ENCODE measurements around the gene CDKAL1.

DNA sequence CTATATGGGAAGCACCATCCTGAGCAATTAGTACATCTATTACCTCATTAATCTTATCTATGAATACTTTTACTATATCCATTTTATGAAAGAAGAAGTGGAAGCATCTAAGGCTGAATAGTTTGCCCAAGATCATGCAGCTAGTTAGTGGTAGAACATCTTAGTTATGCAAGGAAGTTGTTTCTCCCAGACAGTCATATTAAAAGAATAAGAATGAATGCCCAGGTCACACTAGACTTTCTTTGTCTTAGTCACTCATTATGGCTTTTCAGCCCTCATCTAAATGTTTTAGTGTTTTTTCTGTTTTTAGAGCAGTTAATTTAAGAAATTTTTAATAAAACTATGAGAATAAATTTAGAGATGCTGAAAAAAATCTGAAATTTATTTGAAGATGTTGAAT, 517.5 kb downstream of the CDKAL1 start:
- TF ChIP-seq, protein P1, sequence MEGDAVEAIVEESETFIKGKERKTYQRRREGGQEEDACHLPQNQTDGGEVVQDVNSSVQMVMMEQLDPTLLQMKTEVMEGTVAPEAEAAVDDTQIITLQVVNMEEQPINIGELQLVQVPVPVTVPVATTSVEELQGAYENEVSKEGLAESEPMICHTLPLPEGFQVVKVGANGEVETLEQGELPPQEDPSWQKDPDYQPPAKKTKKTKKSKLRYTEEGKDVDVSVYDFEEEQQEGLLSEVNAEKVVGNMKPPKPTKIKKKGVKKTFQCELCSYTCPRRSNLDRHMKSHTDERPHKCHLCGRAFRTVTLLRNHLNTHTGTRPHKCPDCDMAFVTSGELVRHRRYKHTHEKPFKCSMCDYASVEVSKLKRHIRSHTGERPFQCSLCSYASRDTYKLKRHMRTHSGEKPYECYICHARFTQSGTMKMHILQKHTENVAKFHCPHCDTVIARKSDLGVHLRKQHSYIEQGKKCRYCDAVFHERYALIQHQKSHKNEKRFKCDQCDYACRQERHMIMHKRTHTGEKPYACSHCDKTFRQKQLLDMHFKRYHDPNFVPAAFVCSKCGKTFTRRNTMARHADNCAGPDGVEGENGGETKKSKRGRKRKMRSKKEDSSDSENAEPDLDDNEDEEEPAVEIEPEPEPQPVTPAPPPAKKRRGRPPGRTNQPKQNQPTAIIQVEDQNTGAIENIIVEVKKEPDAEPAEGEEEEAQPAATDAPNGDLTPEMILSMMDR (IDR thresholded peaks at IDR 0.05), result no peak
- no peak for TF ChIP-seq POLR2A (IDR thresholded peaks at IDR 0.05)
- no peak for TF ChIP-seq EP300 (IDR thresholded peaks at IDR 0.05)

All from tibial nerve (tissue), 4 donors.